ENCODE data around the gene TBX2.
"Not testable (repeated sequence)": the region's sequence is repeated elsewhere in the genome, so short reads cannot be mapped to it uniquely, and the experiment has no call there.

TBX2 gene

GRCh38 chr17:61442878-61443474 is 43.3 kb downstream of the TBX2 start:
- Histone ChIP-seq H3K4me1 (peaks cover 4% of the 10 kb centered on the region; the same call in 1 of the 2 replicates), H3K9me3 (no peaks in the 10 kb centered on the region), H3K4me3 (no peak overlapping the region), H3K36me3 (replicated peaks) (no peaks in the 10 kb centered on the region), H3K27me3 (ENCODE audit: low read depth) (no peaks in the 10 kb centered on the region)
- no peak for DNase-seq (ENCODE audit: low spot score in 2 of 2)
- in situ Hi-C loops (cut with MboI; ENCODE audit: low sequenced_read_pairs): no loop called here

- Histone ChIP-seq H3K4me3 (no peak overlapping the region), H3K9me3 (no peaks in the 10 kb centered on the region), H3K27me3 (ENCODE audit: low read depth) (no peaks in the 10 kb centered on the region), H3K36me3 (replicated peaks) (no peaks in the 10 kb centered on the region), H3K4me1 (peaks cover 4% of the 10 kb centered on the region; the same call in 1 of the 2 replicates)
- in situ Hi-C loops (cut with MboI; ENCODE audit: low sequenced_read_pairs): no loop called here
- no peak for DNase-seq (ENCODE audit: low spot score in 2 of 2)
Observed at GRCh38 chr17:61443475-61443882, 43.8 kb downstream of the TBX2 start.

- Histone ChIP-seq H3K36me3 (replicated peaks) (no peaks in the 10 kb centered on the region), H3K4me3 (no peak overlapping the region), H3K4me1 (peaks cover 4% of the 10 kb centered on the region; the same call in 1 of the 2 replicates), H3K9me3 (no peaks in the 10 kb centered on the region), H3K27me3 (ENCODE audit: low read depth) (no peaks in the 10 kb centered on the region)
- DNase-seq (ENCODE audit: low spot score in 2 of 2): no peak
- in situ Hi-C loops (cut with MboI; ENCODE audit: low sequenced_read_pairs): no loop called here
Observed at GRCh38 chr17:61444075-61444474, 44.4 kb downstream of the TBX2 start.

GRCh38 chr17:61444831-61445230 is 45.2 kb downstream of the TBX2 start:
- in situ Hi-C loops (cut with MboI; ENCODE audit: low sequenced_read_pairs): no loop called here
- Histone ChIP-seq H3K9me3 (no peaks in the 10 kb centered on the region), H3K4me3 (no peak overlapping the region)

GRCh38 chr17:61447358-61447757 is 47.7 kb downstream of the TBX2 start:
- no peaks in the 10 kb centered on the region for H3K36me3 ChIP-seq (replicated peaks)
- no peak overlapping the region for H3K4me3 ChIP-seq
- H3K27me3 ChIP-seq (ENCODE audit: low read depth): no peaks in the 10 kb centered on the region
- no peaks in the 10 kb centered on the region for H3K9me3 ChIP-seq
- DNase-seq (ENCODE audit: low spot score in 2 of 2): no peak
- in situ Hi-C loops (cut with MboI; ENCODE audit: low sequenced_read_pairs): no loop called here
- peaks cover 3% of the 10 kb centered on the region; the same call in 1 of the 2 replicates for H3K4me1 ChIP-seq

More at GRCh38 chr17:61444831-61445230, 45.2 kb downstream of the TBX2 start:
- Histone ChIP-seq H3K36me3 (replicated peaks) (no peaks in the 10 kb centered on the region), H3K27me3 (ENCODE audit: low read depth) (no peaks in the 10 kb centered on the region), H3K4me1 (peaks cover 4% of the 10 kb centered on the region; the same call in 1 of the 2 replicates)
- DNase-seq (ENCODE audit: low spot score in 2 of 2): peak; percentile 62 to 71

GRCh38 chr17:61448042-61448441 is 48.4 kb downstream of the TBX2 start:
- Histone ChIP-seq H3K4me1 (no peaks in the 10 kb centered on the region; the same call in 1 of the 2 replicates), H3K27me3 (ENCODE audit: low read depth) (no peaks in the 10 kb centered on the region), H3K9me3 (no peaks in the 10 kb centered on the region), H3K36me3 (replicated peaks) (no peaks in the 10 kb centered on the region), H3K4me3 (no peak overlapping the region)
- DNase-seq (ENCODE audit: low spot score in 2 of 2): no peak
- in situ Hi-C loops (cut with MboI; ENCODE audit: low sequenced_read_pairs): no loop called here

- in situ Hi-C loops (cut with MboI; ENCODE audit: low sequenced_read_pairs); H3K4me1 ChIP-seq: not testable (repeated sequence)
Observed at GRCh38 chr17:61449140-61449539, 49.5 kb downstream of the TBX2 start.

GRCh38 chr17:61449707-61450640 is 50.3 kb downstream of the TBX2 start:
- no peaks in the 10 kb centered on the region for H3K9me3 ChIP-seq
- in situ Hi-C loops (cut with MboI; ENCODE audit: low sequenced_read_pairs): no loop called here
- no peak for DNase-seq (ENCODE audit: low spot score in 2 of 2)
- no peaks in the 10 kb centered on the region; the same call in 1 of the 2 replicates for H3K4me1 ChIP-seq
- H3K27me3 ChIP-seq (ENCODE audit: low read depth): no peaks in the 10 kb centered on the region
- H3K36me3 ChIP-seq (replicated peaks): no peaks in the 10 kb centered on the region
- no peak overlapping the region for H3K4me3 ChIP-seq

More at GRCh38 chr17:61449140-61449539, 49.5 kb downstream of the TBX2 start:
- H3K36me3 ChIP-seq (replicated peaks); H3K4me3 ChIP-seq; H3K27me3 ChIP-seq (ENCODE audit: low read depth); DNase-seq (ENCODE audit: low spot score in 2 of 2); H3K9me3 ChIP-seq: not testable (repeated sequence)

- DNase-seq (ENCODE audit: low spot score in 2 of 2): no peak
- Histone ChIP-seq H3K27me3 (ENCODE audit: low read depth) (no peaks in the 10 kb centered on the region), H3K9me3 (no peaks in the 10 kb centered on the region), H3K4me1 (no peaks in the 10 kb centered on the region), H3K36me3 (replicated peaks) (no peaks in the 10 kb centered on the region), H3K4me3 (no peak overlapping the region)
- in situ Hi-C loops (cut with MboI; ENCODE audit: low sequenced_read_pairs): no loop called here
Observed at GRCh38 chr17:61450641-61451537, 51.2 kb downstream of the TBX2 start.

GRCh38 chr17:61451538-61452300 is 52.1 kb downstream of the TBX2 start:
- no peaks in the 10 kb centered on the region for H3K36me3 ChIP-seq (replicated peaks)
- DNase-seq (ENCODE audit: low spot score in 2 of 2): no peak
- H3K4me3 ChIP-seq: no peak overlapping the region
- in situ Hi-C loops (cut with MboI; ENCODE audit: low sequenced_read_pairs): no loop called here
- no peaks in the 10 kb centered on the region for H3K27me3 ChIP-seq (ENCODE audit: low read depth)
- H3K4me1 ChIP-seq: no peaks in the 10 kb centered on the region
- H3K9me3 ChIP-seq: no peaks in the 10 kb centered on the region

- DNase-seq (ENCODE audit: low spot score in 2 of 2): no peak
- no peaks in the 10 kb centered on the region for H3K4me1 ChIP-seq
- no peaks in the 10 kb centered on the region for H3K27me3 ChIP-seq (ENCODE audit: low read depth)
Observed at GRCh38 chr17:61452301-61453290, 53.0 kb downstream of the TBX2 start, which contains the start of gene TBX4. Gene TBX4 (plus strand): TSS chr17:61452422. CDS start chr17:61456491, 4,069 bp downstream.

More at GRCh38 chr17:61452301-61453290, 53.0 kb downstream of the TBX2 start, which contains the start of gene TBX4:
- H3K36me3 ChIP-seq (replicated peaks): no peaks in the 10 kb centered on the region
- in situ Hi-C loops (cut with MboI; ENCODE audit: low sequenced_read_pairs): no loop called here
- no peak within 1 kb of the TSS for H3K4me3 ChIP-seq
- no peaks in the 10 kb centered on the region for H3K9me3 ChIP-seq
